Measurements from ENCODE around the gene TRIM56. TPM values are rescaled to one million over a fixed set of nuclear protein-coding genes. Genes with fewer than 3 reads are reported as not detected.

TRIM56 gene
- total and polyA plus RNA-seq, 2 of the 13 experiments (the other 11 are each of a cell fraction or from before 2014, with no cell fraction given): 3.2 to 7.1 TPM

- no peak for TF ChIP-seq ZNF18 (CRISPR knock-in tag; IDR thresholded peaks at IDR 0.05; ENCODE audit: insufficient replicate concordance)
- peak; percentile 89; the same call in 1 of the 2 replicates for TF ChIP-seq ZNF430 (CRISPR knock-in tag; IDR thresholded peaks at IDR 0.05)
- TF ChIP-seq HNF4G (IDR thresholded peaks at IDR 0.05; ENCODE audit: borderline replicate concordance, low read depth, low read length): no peak
- TF ChIP-seq HNF4G (CRISPR knock-in tag; IDR thresholded peaks at IDR 0.05; ENCODE audit: borderline replicate concordance, low read depth): 0 out of 2 replicates have a peak, but pooled peaks have one; percentile 38
- TF ChIP-seq SOX5 (CRISPR knock-in tag; IDR thresholded peaks at IDR 0.05; ENCODE audit: borderline replicate concordance): peak; percentile 60; the same call in 1 of the 2 replicates
- no peak for TF ChIP-seq ZNF329 (CRISPR knock-in tag; IDR thresholded peaks at IDR 0.05; ENCODE audit: low read depth)
- TF ChIP-seq KLF11 (CRISPR knock-in tag; IDR thresholded peaks at IDR 0.05): 0 out of 2 replicates have a peak, but pooled peaks have one; percentile 50
- no peak for TF ChIP-seq TMF1 (CRISPR knock-in tag; IDR thresholded peaks at IDR 0.05; ENCODE audit: low read depth)
- TF ChIP-seq MYPOP (CRISPR knock-in tag; IDR thresholded peaks at IDR 0.05): no peak
- 0 out of 2 replicates have a peak, but pooled peaks have one; percentile 63 for TF ChIP-seq MIXL1 (CRISPR knock-in tag; IDR thresholded peaks at IDR 0.05)
- TF ChIP-seq ARID3A (IDR thresholded peaks at IDR 0.05; ENCODE audit: low read depth, low read length): no peak
- TF ChIP-seq ZBTB20 (CRISPR knock-in tag; IDR thresholded peaks at IDR 0.05; ENCODE audit: borderline replicate concordance, low read depth): 0 out of 2 replicates have a peak, but pooled peaks have one; percentile 47
- TF ChIP-seq TP53 (CRISPR knock-in tag; conservative IDR thresholded peaks at IDR 0.05): 0 out of 2 replicates have a peak, but pooled peaks have one; percentile 48
- TF ChIP-seq ZNF333 (CRISPR knock-in tag; IDR thresholded peaks at IDR 0.05; ENCODE audit: borderline replicate concordance): no peak
- TF ChIP-seq STAT5B (CRISPR knock-in tag; IDR thresholded peaks at IDR 0.05): no peak
- peak; percentile 51; the same call in 1 of the 2 replicates for TF ChIP-seq SMAD3 (CRISPR knock-in tag; IDR thresholded peaks at IDR 0.05)
- TF ChIP-seq ZNF609 (CRISPR knock-in tag; IDR thresholded peaks at IDR 0.05; ENCODE audit: borderline replicate concordance): peak; percentile 76; the same call in 1 of the 2 replicates
- TF ChIP-seq HHEX (CRISPR knock-in tag; IDR thresholded peaks at IDR 0.05): no peak
- no peak for TF ChIP-seq NFATC3 (CRISPR knock-in tag; IDR thresholded peaks at IDR 0.05)
- TF ChIP-seq GATAD2A (CRISPR knock-in tag; IDR thresholded peaks at IDR 0.05): peak; percentile 54; the same call in 1 of the 2 replicates
- TF ChIP-seq HNRNPH1 (optimal IDR thresholded peaks at IDR 0.05; ENCODE audit: low read depth, low read length): no peak
- 0 out of 2 replicates have a peak, but pooled peaks have one; percentile 30 for TF ChIP-seq ZNF724P (CRISPR knock-in tag; IDR thresholded peaks at IDR 0.05; ENCODE audit: borderline replicate concordance)
These were observed 53.1 kb downstream of the TRIM56 start (continued) for GRCh38 chr7:101138213-101138870.
